ENCODE data around the gene SPTAN1.

The SPTAN1 gene

DNA sequence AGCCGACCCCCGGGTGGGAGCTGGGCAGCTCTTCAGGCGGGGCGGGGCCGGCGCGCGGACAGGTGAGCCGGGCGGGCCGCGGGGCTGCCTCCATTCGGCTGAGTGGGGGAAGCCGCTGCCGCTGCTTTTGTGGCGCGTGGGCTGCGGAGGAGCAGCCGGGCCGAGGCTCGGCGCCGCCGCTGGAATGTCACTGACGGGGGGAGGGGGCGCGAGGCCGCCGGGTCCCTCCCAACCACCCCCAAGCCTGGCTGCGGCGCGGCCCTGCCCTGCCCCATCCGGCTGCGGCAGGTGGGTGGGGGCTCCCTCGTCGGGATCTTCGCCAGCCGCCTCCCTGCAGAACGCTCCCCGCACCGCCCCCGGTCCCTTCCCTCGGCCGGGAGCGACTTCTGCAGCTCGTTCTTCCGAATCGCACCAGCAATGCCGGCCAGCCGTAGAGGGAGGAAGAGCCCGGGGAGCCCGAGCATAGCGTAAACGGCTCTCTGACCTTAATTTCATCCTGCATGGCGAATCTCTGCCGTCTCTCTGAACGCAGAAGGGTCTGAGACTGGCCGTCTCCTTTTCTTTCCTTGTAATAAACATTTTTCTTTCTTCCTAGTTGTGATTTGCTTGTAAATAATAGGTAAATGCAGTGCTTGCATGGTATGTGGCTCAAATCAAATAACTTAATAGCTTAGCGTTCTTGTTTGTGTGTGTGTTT, 505 bp downstream of the SPTAN1 start:
- H2BK120ac ChIP-seq (ENCODE audit: low read depth, low read length): peak overlapping the region; percentile 95
- no peak for DNase-seq
- H3K9me3 ChIP-seq (ENCODE audit: control insufficient read depth, low read length): no peaks in the 10 kb centered on the region
- H3K79me1 ChIP-seq (replicated peaks; ENCODE audit: low read length, poor library complexity, severe bottlenecking): peaks cover 5% of the 10 kb centered on the region
- H3K18ac ChIP-seq (ENCODE audit: low read depth in 1 of 2, low read length in 2 of 2): peak overlapping the region; percentile 16 to 71
- H3K23ac ChIP-seq (ENCODE audit: low read length in 2 of 2): peak overlapping the region in 1 of 2 experiments; percentile 99
- H2BK5ac ChIP-seq (ENCODE audit: low read depth, low read length, poor library complexity, severe bottlenecking): peak overlapping the region; percentile 89
- no peak overlapping the region for H2AK5ac ChIP-seq (ENCODE audit: low read length, severe bottlenecking)
- H2AFZ ChIP-seq (ENCODE audit: low read depth, low read length): peak overlapping the region; percentile 44
- 2% methylated on average over 42 of the region's 59 CpGs for WGBS
- H3K4me3 ChIP-seq (ENCODE audit: insufficient read depth in 1 of 2, low read depth in 1 of 2, low read length in 2 of 2): peak overlapping the region; percentile 97
- peaks cover 0 to 6% of the 10 kb centered on the region in 2 experiments for H3K36me3 ChIP-seq (ENCODE audit: control insufficient read depth in 1 of 2, insufficient read depth in 2 of 2, low read depth in 1 of 2, low read length in 2 of 2)
- peaks cover 9% of the 10 kb centered on the region for H3K4me1 ChIP-seq (ENCODE audit: control insufficient read depth, insufficient read depth, low read depth, low read length)
- H4K8ac ChIP-seq (ENCODE audit: low read length): peak overlapping the region; percentile 50
- H3K4me2 ChIP-seq (ENCODE audit: low read length, poor library complexity, severe bottlenecking): peak overlapping the region; percentile 49
- H2BK15ac ChIP-seq (ENCODE audit: low read depth, poor library complexity, severe bottlenecking): peak overlapping the region; percentile 67
- peak overlapping the region; percentile 100 for H3K9ac ChIP-seq (ENCODE audit: low read length)
- H3K14ac ChIP-seq (ENCODE audit: low read length in 2 of 2): peak overlapping the region in 1 of 2 experiments; percentile 95
- H2BK12ac ChIP-seq (ENCODE audit: low read length in 2 of 2): peak overlapping the region in 1 of 2 experiments; percentile 72
- H4K91ac ChIP-seq (ENCODE audit: low read length): peak overlapping the region; percentile 94
- H3K27me3 ChIP-seq (ENCODE audit: control insufficient read depth in 1 of 2, insufficient read depth in 1 of 2, low read length in 2 of 2): no peaks in the 10 kb centered on the region
- H3K27ac ChIP-seq (ENCODE audit: low read length, poor library complexity, severe bottlenecking): peak overlapping the region; percentile 50
- H3K4ac ChIP-seq (ENCODE audit: low read depth in 1 of 2, low read length in 2 of 2): peak overlapping the region; percentile 85 to 94

DNA sequence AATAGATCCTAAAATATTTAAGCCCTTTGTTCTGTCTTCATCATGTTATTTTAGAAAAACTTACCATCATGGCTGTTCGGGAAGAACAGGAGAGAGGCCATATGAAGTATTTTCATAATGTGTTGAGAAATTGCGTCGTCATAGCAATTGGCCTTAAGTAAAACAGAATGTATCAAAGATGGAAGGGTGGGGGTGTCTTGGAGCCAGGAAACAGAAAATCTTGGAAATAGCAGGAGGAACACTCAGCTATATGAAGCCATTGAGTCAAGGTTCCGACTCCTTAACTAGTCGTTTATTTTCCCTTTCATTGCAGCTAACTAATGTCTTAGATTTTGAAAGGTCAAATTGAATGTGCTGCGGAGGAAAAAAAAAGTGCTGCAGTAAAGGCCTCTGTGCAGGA, 1.3 kb downstream of the SPTAN1 start:
- Histone ChIP-seq H3K14ac (ENCODE audit: low read length in 2 of 2) (no peak overlapping the region), H2AK5ac (ENCODE audit: low read length, severe bottlenecking) (no peak overlapping the region), H3K23ac (ENCODE audit: low read length in 2 of 2) (no peak overlapping the region), H2BK12ac (ENCODE audit: low read length in 2 of 2) (no peak overlapping the region), H4K91ac (ENCODE audit: low read length) (no peak overlapping the region), H3K4me3 (ENCODE audit: insufficient read depth in 1 of 2, low read depth in 1 of 2, low read length in 2 of 2) (peak overlapping the region in 1 of 2 experiments; percentile 97), H3K4ac (ENCODE audit: low read depth in 1 of 2, low read length in 2 of 2) (no peak overlapping the region), H3K79me1 (replicated peaks; ENCODE audit: low read length, poor library complexity, severe bottlenecking) (peaks cover 5% of the 10 kb centered on the region), H3K4me2 (ENCODE audit: low read length, poor library complexity, severe bottlenecking) (peak overlapping the region; percentile 78), H2AFZ (ENCODE audit: low read depth, low read length) (no peak overlapping the region), H3K36me3 (ENCODE audit: control insufficient read depth in 1 of 2, insufficient read depth in 2 of 2, low read depth in 1 of 2, low read length in 2 of 2) (peaks cover 0 to 6% of the 10 kb centered on the region in 2 experiments), H4K8ac (ENCODE audit: low read length) (no peak overlapping the region), H2BK15ac (ENCODE audit: low read depth, poor library complexity, severe bottlenecking) (no peak overlapping the region), H2BK5ac (ENCODE audit: low read depth, low read length, poor library complexity, severe bottlenecking) (no peak overlapping the region), H3K9me3 (ENCODE audit: control insufficient read depth, low read length) (no peaks in the 10 kb centered on the region), H3K27ac (ENCODE audit: low read length, poor library complexity, severe bottlenecking) (peak overlapping the region; percentile 97), H3K18ac (ENCODE audit: low read depth in 1 of 2, low read length in 2 of 2) (no peak overlapping the region), H3K9ac (ENCODE audit: low read length) (peak overlapping the region; percentile 100), H3K4me1 (ENCODE audit: control insufficient read depth, insufficient read depth, low read depth, low read length) (peaks cover 12% of the 10 kb centered on the region), H3K27me3 (ENCODE audit: control insufficient read depth in 1 of 2, insufficient read depth in 1 of 2, low read length in 2 of 2) (no peaks in the 10 kb centered on the region), H2BK120ac (ENCODE audit: low read depth, low read length) (no peak overlapping the region)
- 43% methylated on average over 4 of the region's 6 CpGs for WGBS
- peak; percentile 84 for DNase-seq

DNA sequence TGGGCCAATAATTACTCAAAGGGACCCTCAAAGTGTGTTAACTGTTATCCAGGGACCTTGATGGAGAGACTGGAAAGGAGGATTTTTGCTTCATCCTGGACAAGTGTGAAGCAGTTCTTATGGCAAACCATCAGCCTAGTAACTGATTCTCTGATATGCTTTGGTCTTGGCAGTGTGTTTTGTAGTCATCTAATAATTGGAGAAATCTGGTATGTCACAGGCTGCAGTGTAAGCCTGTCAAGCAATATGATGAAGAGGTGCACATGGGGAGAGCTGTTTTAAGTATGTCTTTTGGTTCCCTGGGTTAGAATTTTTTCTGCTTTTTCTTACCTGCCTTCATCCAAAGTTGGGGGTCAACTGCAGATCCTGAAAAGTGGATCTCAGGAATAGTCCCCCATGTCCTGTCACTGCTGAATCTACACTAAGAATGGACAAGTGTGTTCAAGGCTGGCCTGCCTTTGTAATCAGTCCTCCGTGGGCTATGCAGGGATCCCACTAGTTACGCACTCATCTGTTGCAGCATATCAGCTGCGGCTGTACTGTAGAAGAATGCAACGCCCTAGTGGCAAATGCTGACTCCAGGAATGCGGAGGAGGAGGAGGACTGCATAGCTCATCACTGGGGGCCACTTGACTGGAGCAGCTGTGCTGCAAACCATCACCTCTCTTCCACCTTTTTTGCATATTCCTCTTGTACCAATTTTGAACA, 1.9 kb downstream of the SPTAN1 start:
- Histone ChIP-seq H2BK120ac (ENCODE audit: low read depth, low read length) (no peak overlapping the region), H3K4ac (ENCODE audit: low read depth in 1 of 2, low read length in 2 of 2) (no peak overlapping the region), H3K36me3 (ENCODE audit: control insufficient read depth in 1 of 2, insufficient read depth in 2 of 2, low read depth in 1 of 2, low read length in 2 of 2) (peaks cover 0 to 6% of the 10 kb centered on the region in 2 experiments), H3K4me1 (ENCODE audit: control insufficient read depth, insufficient read depth, low read depth, low read length) (peaks cover 13% of the 10 kb centered on the region), H2BK15ac (ENCODE audit: low read depth, poor library complexity, severe bottlenecking) (no peak overlapping the region), H3K4me3 (ENCODE audit: insufficient read depth in 1 of 2, low read depth in 1 of 2, low read length in 2 of 2) (peak overlapping the region in 1 of 2 experiments; percentile 97), H2AFZ (ENCODE audit: low read depth, low read length) (no peak overlapping the region), H3K23ac (ENCODE audit: low read length in 2 of 2) (no peak overlapping the region), H3K79me1 (replicated peaks; ENCODE audit: low read length, poor library complexity, severe bottlenecking) (peaks cover 5% of the 10 kb centered on the region), H4K8ac (ENCODE audit: low read length) (no peak overlapping the region), H2BK12ac (ENCODE audit: low read length in 2 of 2) (peak overlapping the region in 1 of 2 experiments; percentile 18), H4K91ac (ENCODE audit: low read length) (no peak overlapping the region), H3K4me2 (ENCODE audit: low read length, poor library complexity, severe bottlenecking) (peak overlapping the region; percentile 78), H2BK5ac (ENCODE audit: low read depth, low read length, poor library complexity, severe bottlenecking) (no peak overlapping the region), H3K9ac (ENCODE audit: low read length) (peak overlapping the region; percentile 100), H3K27me3 (ENCODE audit: control insufficient read depth in 1 of 2, insufficient read depth in 1 of 2, low read length in 2 of 2) (no peaks in the 10 kb centered on the region), H2AK5ac (ENCODE audit: low read length, severe bottlenecking) (peak overlapping the region; percentile 41), H3K18ac (ENCODE audit: low read depth in 1 of 2, low read length in 2 of 2) (no peak overlapping the region), H3K14ac (ENCODE audit: low read length in 2 of 2) (no peak overlapping the region), H3K9me3 (ENCODE audit: control insufficient read depth, low read length) (no peaks in the 10 kb centered on the region), H3K27ac (ENCODE audit: low read length, poor library complexity, severe bottlenecking) (peak overlapping the region; percentile 97)
- DNase-seq: peak; percentile 95
- 4% methylated on average over 5 of the region's 5 CpGs for WGBS

DNA sequence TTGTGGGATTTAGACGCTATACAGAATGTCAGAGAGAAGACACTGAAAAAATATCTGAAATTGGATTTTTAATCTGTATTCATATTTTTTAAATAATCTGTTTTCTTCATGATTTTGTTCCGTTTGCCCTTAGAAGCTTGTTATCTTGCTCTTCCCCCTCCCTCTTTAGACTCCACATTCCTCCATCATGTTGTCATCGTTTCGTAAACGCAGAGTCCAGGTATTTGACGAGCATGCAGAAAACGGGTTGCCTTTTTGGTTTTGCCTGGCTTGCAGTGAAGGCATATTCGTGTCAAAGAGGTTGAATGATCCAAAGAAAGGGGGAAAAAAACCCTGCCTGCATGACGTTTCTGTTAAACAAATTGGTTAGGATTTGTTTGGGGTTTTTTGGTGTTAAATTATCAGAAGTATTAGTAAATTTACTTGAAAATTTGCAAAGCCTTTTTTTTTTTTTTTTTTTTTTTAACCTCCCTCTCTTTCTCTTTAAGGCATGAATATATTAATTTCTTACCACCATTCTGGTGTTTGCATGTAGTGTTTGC, 2.9 kb downstream of the SPTAN1 start:
- no peaks in the 10 kb centered on the region for H3K27me3 ChIP-seq (ENCODE audit: control insufficient read depth in 1 of 2, insufficient read depth in 1 of 2, low read length in 2 of 2)
- H3K79me1 ChIP-seq (replicated peaks; ENCODE audit: low read length, poor library complexity, severe bottlenecking): no peaks in the 10 kb centered on the region
- no peak overlapping the region for H2AFZ ChIP-seq (ENCODE audit: low read depth, low read length)
- no peak overlapping the region for H4K91ac ChIP-seq (ENCODE audit: low read length)
- no peak overlapping the region for H3K4ac ChIP-seq (ENCODE audit: low read depth in 1 of 2, low read length in 2 of 2)
- H3K14ac ChIP-seq (ENCODE audit: low read length in 2 of 2): no peak overlapping the region
- no peak overlapping the region for H2BK12ac ChIP-seq (ENCODE audit: low read length in 2 of 2)
- H4K8ac ChIP-seq (ENCODE audit: low read length): no peak overlapping the region
- DNase-seq: peak; percentile 66
- H3K4me3 ChIP-seq (ENCODE audit: insufficient read depth in 1 of 2, low read depth in 1 of 2, low read length in 2 of 2): peak overlapping the region in 1 of 2 experiments; percentile 97
- H2BK120ac ChIP-seq (ENCODE audit: low read depth, low read length): no peak overlapping the region
- H3K9ac ChIP-seq (ENCODE audit: low read length): peak overlapping the region; percentile 100
- H3K4me1 ChIP-seq (ENCODE audit: control insufficient read depth, insufficient read depth, low read depth, low read length): peaks cover 15% of the 10 kb centered on the region
- no peak overlapping the region for H2BK15ac ChIP-seq (ENCODE audit: low read depth, poor library complexity, severe bottlenecking)
- H3K36me3 ChIP-seq (ENCODE audit: control insufficient read depth in 1 of 2, insufficient read depth in 2 of 2, low read depth in 1 of 2, low read length in 2 of 2): peaks cover 0 to 6% of the 10 kb centered on the region in 2 experiments
- H2AK5ac ChIP-seq (ENCODE audit: low read length, severe bottlenecking): no peak overlapping the region
- 0% methylated on average over 7 of the region's 9 CpGs for WGBS
- no peak overlapping the region for H3K23ac ChIP-seq (ENCODE audit: low read length in 2 of 2)
- peak overlapping the region; percentile 97 for H3K27ac ChIP-seq (ENCODE audit: low read length, poor library complexity, severe bottlenecking)
- H3K18ac ChIP-seq (ENCODE audit: low read depth in 1 of 2, low read length in 2 of 2): no peak overlapping the region
- no peak overlapping the region for H2BK5ac ChIP-seq (ENCODE audit: low read depth, low read length, poor library complexity, severe bottlenecking)
- no peaks in the 10 kb centered on the region for H3K9me3 ChIP-seq (ENCODE audit: control insufficient read depth, low read length)
- peak overlapping the region; percentile 78 for H3K4me2 ChIP-seq (ENCODE audit: low read length, poor library complexity, severe bottlenecking)

Data from mesenchymal stem cell (in vitro differentiated cells and primary cell).